Gastroesophageal sphincter (tissue), 3 donors: ENCODE results near the gene ARHGAP26.

Experiments used
- CTCF ChIP-seq, 4 experiments: fragments of 200-600 bp in 2 of 4; fragments of 450-650 bp in 2 of 4; sonication (generic) in 1 of 4; IDR thresholded peaks; one replicate each; pipeline ENCODE4 v1.5.1; 2017 to 2019; ENCODE audit warnings: antibody characterized with exemption in 4 of 4, mild to moderate bottlenecking in 2 of 4, moderate library complexity in 2 of 4
- POLR2A ChIP-seq, 2 donors: fragments of 450-650 bp; IDR thresholded peaks; one replicate each; pipeline ENCODE4 v1.6.1; 2017; ENCODE audit warnings: antibody characterized with exemption in 2 of 2, mild to moderate bottlenecking in 2 of 2, moderate library complexity in 1 of 2

GRCh38 chr5:142748132-142748531, 22.0 kb upstream of the ARHGAP26 start:
- TF ChIP-seq CTCF (IDR thresholded peaks at IDR 0.05) (no peak), POLR2A (IDR thresholded peaks at IDR 0.05) (no peak)
